ENCODE results near the gene MAML2. TPM values are rescaled to one million over a fixed set of nuclear protein-coding genes. Genes with fewer than 3 reads are reported as not detected.

MAML2 gene
- total RNA-seq, 5 donors from 2014 or later (not counting 1 experiment from before 2014, with no cell fraction given) = 30.4 to 66.7 (median 35.1) TPM

- Mint-ChIP-seq H3K4me3 (no peak overlapping the region), H3K4me1 (peaks cover 42 to 51% (median 47%) of the 10 kb centered on the region in 3 donors), H3K27me3 (no peaks in the 10 kb centered on the region), H3K9me3 (no peaks in the 10 kb centered on the region), H3K36me3 (peaks cover 34% of the 10 kb centered on the region), H3K27ac (peak overlapping the region; percentile 17 to 55)
- Histone ChIP-seq H3K4me3 (ENCODE audit: control insufficient read depth in 1 of 2, extremely low read depth in 1 of 2, low read length in 1 of 2) (no peak overlapping the region), H3K4me1 (ENCODE audit: control insufficient read depth in 1 of 2, extremely low read depth in 1 of 2, insufficient read depth in 2 of 2, low read length in 2 of 2) (peaks cover 7 to 8% of the 10 kb centered on the region in 2 experiments), H3K27ac (ENCODE audit: low read length) (no peak overlapping the region), H3K36me3 (ENCODE audit: control insufficient read depth in 2 of 2, extremely low read depth in 1 of 2, insufficient read depth in 1 of 2, low read length in 1 of 2) (peaks cover 0 to 16% of the 10 kb centered on the region in 2 donors), H3K27me3 (replicated peaks in 1 of 2; ENCODE audit: control insufficient read depth in 2 of 2, extremely low read depth in 1 of 2, insufficient read depth in 2 of 2, low read length in 1 of 2) (no peaks in the 10 kb centered on the region), H3K9me3 (no peaks in the 10 kb centered on the region)
- ChIA-PET POLR2A (no interaction called here), CTCF (interaction anchor here in 1 of 2 donors (1.2 kb wide), 1 partner anchor 9 kb away, joined by 4 read pairs; no protein-coding TSS in a partner anchor)
- ATAC-seq (replicated peaks in 1 of 4) (no peak), DNase-seq (no peak)
- WGBS (ENCODE audit: insufficient coverage) = 89% methylated on average over 1 of the region's 2 CpGs
These were observed 42.2 kb upstream of the MAML2 start for GRCh38 chr11:96385187-96385586.

GRCh38 chr11:96384156-96384555 lies 41.2 kb upstream of the MAML2 start:
- ATAC-seq (replicated peaks in 1 of 4) = peak in 1 of 4 experiments; percentile 36
- peaks cover 0 to 19% of the 10 kb centered on the region in 2 donors for H3K36me3 ChIP-seq (ENCODE audit: control insufficient read depth in 2 of 2, extremely low read depth in 1 of 2, insufficient read depth in 1 of 2, low read length in 1 of 2)
- 35% methylated on average over 2 of the region's 3 CpGs for WGBS (ENCODE audit: insufficient coverage)
- no peak overlapping the region for H3K27ac ChIP-seq (ENCODE audit: low read length)
- Mint-ChIP-seq H3K27ac (peak overlapping the region; percentile 73 to 85), H3K4me1 (peaks cover 40 to 49% (median 46%) of the 10 kb centered on the region in 3 donors), H3K4me3 (peak overlapping the region; percentile 14 to 49 (median 45)), H3K27me3 (no peaks in the 10 kb centered on the region), H3K36me3 (peaks cover 43% of the 10 kb centered on the region), H3K9me3 (no peaks in the 10 kb centered on the region)
- no peak overlapping the region for H3K4me3 ChIP-seq (ENCODE audit: control insufficient read depth in 1 of 2, extremely low read depth in 1 of 2, low read length in 1 of 2)
- no peaks in the 10 kb centered on the region for H3K9me3 ChIP-seq
- POLR2A ChIA-PET = interaction anchor here in 1 of 2 donors (0.6 kb wide), 1 partner anchor 13 kb away, joined by 3 read pairs; no protein-coding TSS in a partner anchor
- H3K4me1 ChIP-seq (ENCODE audit: control insufficient read depth in 1 of 2, extremely low read depth in 1 of 2, insufficient read depth in 2 of 2, low read length in 2 of 2) = peaks cover 5 to 8% of the 10 kb centered on the region in 2 experiments
- CTCF ChIA-PET = interaction anchor here (0.5 to 1.2 kb wide), 7 partner anchors 10 to 625 kb away, joined by 3 to 7 read pairs (median 6); partner anchors contain the start of gene MAML2 (in 1 of the 2)
- DNase-seq = no peak
- no peaks in the 10 kb centered on the region for H3K27me3 ChIP-seq (replicated peaks in 1 of 2; ENCODE audit: control insufficient read depth in 2 of 2, extremely low read depth in 1 of 2, insufficient read depth in 2 of 2, low read length in 1 of 2)

- no peaks in the 10 kb centered on the region for H3K27me3 ChIP-seq (replicated peaks in 1 of 2; ENCODE audit: control insufficient read depth in 2 of 2, extremely low read depth in 1 of 2, insufficient read depth in 2 of 2, low read length in 1 of 2)
- Mint-ChIP-seq H3K27ac (no peak overlapping the region), H3K9me3 (no peaks in the 10 kb centered on the region), H3K36me3 (peaks cover 62% of the 10 kb centered on the region), H3K4me3 (no peak overlapping the region), H3K4me1 (peaks cover 0 to 5% (median 2%) of the 10 kb centered on the region in 3 donors), H3K27me3 (no peaks in the 10 kb centered on the region)
- ATAC-seq (replicated peaks in 1 of 4) (no peak), DNase-seq (no peak)
- no peak overlapping the region for H3K27ac ChIP-seq (ENCODE audit: low read length)
- no CpG with 5 or more reads among the region's 1 CpG for WGBS (ENCODE audit: insufficient coverage)
- H3K9me3 ChIP-seq = no peaks in the 10 kb centered on the region
- POLR2A ChIA-PET = no interaction called here
- CTCF ChIA-PET = interaction anchor here in 1 of 2 donors (0.5 kb wide), 1 partner anchor 13 kb away, joined by 3 read pairs; the partner anchor contains the start of genes CCDC82 and JRKL
- H3K4me3 ChIP-seq (ENCODE audit: control insufficient read depth in 1 of 2, extremely low read depth in 1 of 2, low read length in 1 of 2) = no peak overlapping the region
- no peaks in the 10 kb centered on the region for H3K4me1 ChIP-seq (ENCODE audit: control insufficient read depth in 1 of 2, extremely low read depth in 1 of 2, insufficient read depth in 2 of 2, low read length in 2 of 2)
- peaks cover 0 to 13% of the 10 kb centered on the region in 2 donors for H3K36me3 ChIP-seq (ENCODE audit: control insufficient read depth in 2 of 2, extremely low read depth in 1 of 2, insufficient read depth in 1 of 2, low read length in 1 of 2)
These were observed 33.8 kb upstream of the MAML2 start for GRCh38 chr11:96376796-96377195.

- no CpG with 5 or more reads among the region's 4 CpGs for WGBS (ENCODE audit: insufficient coverage)
- POLR2A ChIA-PET = interaction anchor here in 1 of 2 donors (0.5 kb wide), 1 partner anchor 42 kb away, joined by 4 read pairs; no protein-coding TSS in a partner anchor
- Mint-ChIP-seq H3K27me3 (no peaks in the 10 kb centered on the region), H3K4me3 (no peak overlapping the region), H3K4me1 (peaks cover 0 to 2% (median 2%) of the 10 kb centered on the region in 3 donors), H3K36me3 (peaks cover 58% of the 10 kb centered on the region), H3K27ac (no peak overlapping the region), H3K9me3 (no peaks in the 10 kb centered on the region)
- Histone ChIP-seq H3K27me3 (replicated peaks in 1 of 2; ENCODE audit: control insufficient read depth in 2 of 2, extremely low read depth in 1 of 2, insufficient read depth in 2 of 2, low read length in 1 of 2) (no peaks in the 10 kb centered on the region), H3K4me1 (ENCODE audit: control insufficient read depth in 1 of 2, extremely low read depth in 1 of 2, insufficient read depth in 2 of 2, low read length in 2 of 2) (no peaks in the 10 kb centered on the region), H3K4me3 (ENCODE audit: control insufficient read depth in 1 of 2, extremely low read depth in 1 of 2, low read length in 1 of 2) (no peak overlapping the region), H3K9me3 (no peaks in the 10 kb centered on the region), H3K27ac (ENCODE audit: low read length) (no peak overlapping the region), H3K36me3 (ENCODE audit: control insufficient read depth in 2 of 2, extremely low read depth in 1 of 2, insufficient read depth in 1 of 2, low read length in 1 of 2) (peaks cover 4 to 20% of the 10 kb centered on the region in 2 donors)
- CTCF ChIA-PET = interaction anchor here in 1 of 2 donors (1.2 kb wide), 1 partner anchor 31 kb away, joined by 5 read pairs; the partner anchor contains the start of gene MAML2
- ATAC-seq (replicated peaks in 1 of 4) (no peak), DNase-seq (no peak)
These were observed 30.8 kb upstream of the MAML2 start for GRCh38 chr11:96373826-96374225.

GRCh38 chr11:96367342-96367741 lies 24.3 kb upstream of the MAML2 start:
- H3K4me1 ChIP-seq (ENCODE audit: control insufficient read depth in 1 of 2, extremely low read depth in 1 of 2, insufficient read depth in 2 of 2, low read length in 2 of 2) = no peaks in the 10 kb centered on the region
- Mint-ChIP-seq H3K27ac (no peak overlapping the region), H3K9me3 (no peaks in the 10 kb centered on the region), H3K36me3 (peaks cover 37% of the 10 kb centered on the region), H3K4me1 (peaks cover 0 to 3% (median 3%) of the 10 kb centered on the region in 3 donors), H3K4me3 (no peak overlapping the region), H3K27me3 (no peaks in the 10 kb centered on the region)
- no peaks in the 10 kb centered on the region for H3K27me3 ChIP-seq (replicated peaks in 1 of 2; ENCODE audit: control insufficient read depth in 2 of 2, extremely low read depth in 1 of 2, insufficient read depth in 2 of 2, low read length in 1 of 2)
- ATAC-seq (replicated peaks in 1 of 4) (no peak), DNase-seq (no peak)
- WGBS (ENCODE audit: insufficient coverage) = 100% methylated on average over 2 of the region's 2 CpGs
- peaks cover 5 to 31% of the 10 kb centered on the region in 2 donors for H3K36me3 ChIP-seq (ENCODE audit: control insufficient read depth in 2 of 2, extremely low read depth in 1 of 2, insufficient read depth in 1 of 2, low read length in 1 of 2)
- H3K4me3 ChIP-seq (ENCODE audit: control insufficient read depth in 1 of 2, extremely low read depth in 1 of 2, low read length in 1 of 2) = no peak overlapping the region
- CTCF ChIA-PET = no interaction called here
- POLR2A ChIA-PET = no interaction called here
- H3K27ac ChIP-seq (ENCODE audit: low read length) = no peak overlapping the region
- no peaks in the 10 kb centered on the region for H3K9me3 ChIP-seq

- peaks cover 0 to 3% (median 3%) of the 10 kb centered on the region in 3 donors for H3K4me1 Mint-ChIP-seq
- Histone ChIP-seq H3K27me3 (replicated peaks in 1 of 2; ENCODE audit: control insufficient read depth in 2 of 2, extremely low read depth in 1 of 2, insufficient read depth in 2 of 2, low read length in 1 of 2) (no peaks in the 10 kb centered on the region), H3K36me3 (ENCODE audit: control insufficient read depth in 2 of 2, extremely low read depth in 1 of 2, insufficient read depth in 1 of 2, low read length in 1 of 2) (peaks cover 5 to 33% of the 10 kb centered on the region in 2 donors), H3K9me3 (no peaks in the 10 kb centered on the region), H3K4me1 (ENCODE audit: control insufficient read depth in 1 of 2, extremely low read depth in 1 of 2, insufficient read depth in 2 of 2, low read length in 2 of 2) (no peaks in the 10 kb centered on the region), H3K4me3 (ENCODE audit: control insufficient read depth in 1 of 2, extremely low read depth in 1 of 2, low read length in 1 of 2) (no peak overlapping the region), H3K27ac (ENCODE audit: low read length) (no peak overlapping the region)
- ATAC-seq (replicated peaks in 1 of 4) (no peak), DNase-seq (no peak)
- no peak overlapping the region for H3K27ac Mint-ChIP-seq
- ChIA-PET POLR2A (no interaction called here), CTCF (interaction anchor here (1.0 to 1.1 kb wide), 2 partner anchors 23 to 276 kb away, joined by 3 to 5 read pairs; partner anchors contain the start of gene MAML2 (in 1 of the 2))
- no CpG with 5 or more reads among the region's 1 CpG for WGBS (ENCODE audit: insufficient coverage)
- H3K27me3 Mint-ChIP-seq = no peaks in the 10 kb centered on the region
- H3K36me3 Mint-ChIP-seq = peaks cover 30% of the 10 kb centered on the region
- no peak overlapping the region for H3K4me3 Mint-ChIP-seq
- no peaks in the 10 kb centered on the region for H3K9me3 Mint-ChIP-seq
These were observed 23.0 kb upstream of the MAML2 start for GRCh38 chr11:96366024-96366423.
